NB4 (cell line): ENCODE results near the gene B4GALT1.

Source experiments
- DNase-seq: peaks from one replicate; pipeline ENCODE4 v3.0.0; 2010; ENCODE audit warnings: low read depth
- H3K4me3 ChIP-seq: one replicate; pipeline ENCODE4 v1.5.1; 2011; ENCODE audit warnings: mild to moderate bottlenecking, low read depth, low read length, moderate library complexity
- CTCF ChIP-seq: IDR thresholded peaks from one replicate; pipeline ENCODE4 v1.5.1; 2012; ENCODE audit warnings: low read depth, low read length
- MYC ChIP-seq: IDR thresholded peaks from 2 replicates; pipeline ENCODE4 v1.6.1; 2011; ENCODE audit warnings: low read depth, low read length
- POLR2A ChIP-seq: IDR thresholded peaks from 2 replicates; pipeline ENCODE4 v1.6.1; 2011; ENCODE audit warnings: mild to moderate bottlenecking; ENCODE audit not compliant: insufficient read length; ENCODE audit errors: extremely low read depth
- TF ChIP-seq, protein P1 (sequence below): IDR thresholded peaks from 2 replicates; pipeline ENCODE4 v1.6.1; 2011; ENCODE audit warnings: low read depth, low read length

B4GALT1 gene

DNA sequence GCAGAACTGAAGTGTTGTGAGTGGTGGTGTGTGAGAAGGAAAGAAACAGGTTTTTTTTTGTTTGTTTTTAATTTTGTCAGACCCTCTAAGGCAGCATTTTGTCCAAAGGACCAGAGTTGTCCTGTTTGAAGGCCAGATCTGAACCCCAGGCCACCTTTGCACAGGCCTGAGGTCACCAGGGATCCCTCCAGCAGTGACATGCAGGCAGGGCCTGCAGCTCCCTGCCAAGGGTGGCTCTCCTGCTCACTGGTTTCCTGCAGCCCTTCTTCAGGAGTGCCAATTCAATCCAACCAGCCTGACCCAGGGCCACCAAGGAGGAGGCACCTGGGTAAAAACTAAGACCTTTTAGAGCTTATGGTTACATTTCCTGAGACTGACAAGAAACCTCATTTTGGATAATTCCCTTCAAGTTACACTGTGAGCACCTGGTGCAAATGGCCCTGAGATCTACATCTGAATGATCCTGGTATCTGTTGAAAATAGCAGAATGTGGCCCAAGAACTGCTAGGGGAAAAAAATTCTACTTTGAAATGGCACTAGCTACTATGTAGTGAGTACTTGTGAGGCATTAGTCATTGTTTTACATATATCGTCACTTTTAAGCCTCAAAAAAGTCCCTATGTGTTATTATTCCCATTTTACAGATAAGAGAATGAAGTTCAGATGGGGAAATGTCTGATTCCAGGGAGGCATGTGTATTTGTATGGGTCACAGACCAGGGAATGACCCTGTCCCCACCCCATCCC is 57.1 kb downstream of the B4GALT1 start:
- no peak overlapping the region for H3K4me3 ChIP-seq
- no peak for DNase-seq
- TF ChIP-seq POLR2A (no peak), MYC (no peak), CTCF (no peak)
- TF ChIP-seq, protein P1, sequence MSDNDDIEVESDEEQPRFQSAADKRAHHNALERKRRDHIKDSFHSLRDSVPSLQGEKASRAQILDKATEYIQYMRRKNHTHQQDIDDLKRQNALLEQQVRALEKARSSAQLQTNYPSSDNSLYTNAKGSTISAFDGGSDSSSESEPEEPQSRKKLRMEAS = no peak

- TF ChIP-seq, protein P1 = no peak
- DNase-seq = no peak
- H3K4me3 ChIP-seq = no peak overlapping the region
Observed at GRCh38 chr9:33109097-33109496, 58.0 kb downstream of the B4GALT1 start.

DNA sequence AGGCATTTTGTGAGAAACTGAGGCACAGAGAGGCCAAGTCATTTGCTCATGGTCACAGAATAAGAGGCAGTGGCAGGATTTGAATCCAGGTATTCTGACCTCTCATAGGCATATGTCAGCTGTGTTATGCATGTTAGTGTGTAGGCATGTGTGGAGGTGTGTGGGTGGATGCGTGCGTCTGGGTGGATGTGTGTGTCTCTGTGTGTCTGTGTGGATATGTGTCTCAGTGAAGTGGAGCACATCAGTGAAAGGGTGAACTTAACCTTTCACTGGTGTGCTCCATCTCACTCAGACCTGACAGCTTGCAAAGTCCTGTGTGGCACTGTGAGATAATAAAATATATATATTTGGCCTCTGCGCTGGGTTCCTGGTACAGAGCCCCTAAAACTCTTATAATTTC is 58.7 kb downstream of the B4GALT1 start:
- DNase-seq = no peak
- H3K4me3 ChIP-seq = no peak overlapping the region
- no peak for TF ChIP-seq MYC

GRCh38 chr9:33107762-33108161 is 59.4 kb downstream of the B4GALT1 start:
- no peak for DNase-seq
- no peak for TF ChIP-seq CTCF
- TF ChIP-seq POLR2A = no peak
- TF ChIP-seq, protein P1 = no peak
- no peak for TF ChIP-seq MYC
- no peak overlapping the region for H3K4me3 ChIP-seq

DNA sequence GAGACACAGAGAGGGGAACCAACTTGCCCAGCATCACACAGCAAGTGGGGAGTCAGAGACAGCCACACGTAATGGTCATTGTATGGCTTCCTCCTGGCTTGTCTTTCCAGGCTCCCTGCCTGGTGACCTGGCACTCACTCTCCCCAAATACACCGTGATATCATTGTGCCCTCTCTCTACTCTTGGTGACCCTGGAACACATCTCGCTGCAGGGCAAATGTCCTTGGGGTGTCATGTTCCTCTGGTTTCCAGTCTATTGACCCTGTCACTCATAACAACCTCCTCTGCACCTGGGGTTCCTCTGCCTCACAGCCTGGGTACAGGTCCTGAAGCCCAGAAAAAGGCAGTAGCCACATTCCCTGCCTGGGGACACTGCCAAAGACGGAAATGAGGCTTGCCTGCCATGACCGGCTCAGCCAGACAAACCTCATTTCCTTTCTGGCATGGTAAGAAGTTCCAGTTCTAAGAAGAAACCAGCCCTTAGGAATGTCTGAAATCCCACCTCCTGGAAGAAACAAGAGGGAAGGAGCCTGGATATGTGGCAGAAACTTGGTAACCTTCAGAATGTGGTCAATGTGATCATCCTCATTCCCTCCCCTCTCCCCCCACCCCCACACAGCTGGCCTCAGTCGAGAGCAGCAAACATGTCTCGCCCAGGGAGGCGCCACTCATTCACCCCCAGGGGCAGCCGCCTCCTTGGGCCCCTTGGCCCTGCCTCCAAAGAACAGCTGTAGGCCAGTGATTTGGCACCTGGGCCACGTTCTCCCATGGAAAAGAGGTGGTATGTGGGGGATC is 60.1 kb downstream of the B4GALT1 start:
- TF ChIP-seq CTCF (no peak), POLR2A (no peak), MYC (no peak)
- TF ChIP-seq, protein P1 = no peak
- no peak overlapping the region for H3K4me3 ChIP-seq
- DNase-seq = no peak

- DNase-seq = no peak
- TF ChIP-seq, protein P1 = no peak
- TF ChIP-seq CTCF = no peak
- TF ChIP-seq MYC = no peak
- no peak for TF ChIP-seq POLR2A
Observed at GRCh38 chr9:33106372-33106771, 60.8 kb downstream of the B4GALT1 start.

More at GRCh38 chr9:33106372-33106771, 60.8 kb downstream of the B4GALT1 start:
- H3K4me3 ChIP-seq = no peak overlapping the region
